ENCODE measurements around the gene BCO1.

DNA sequence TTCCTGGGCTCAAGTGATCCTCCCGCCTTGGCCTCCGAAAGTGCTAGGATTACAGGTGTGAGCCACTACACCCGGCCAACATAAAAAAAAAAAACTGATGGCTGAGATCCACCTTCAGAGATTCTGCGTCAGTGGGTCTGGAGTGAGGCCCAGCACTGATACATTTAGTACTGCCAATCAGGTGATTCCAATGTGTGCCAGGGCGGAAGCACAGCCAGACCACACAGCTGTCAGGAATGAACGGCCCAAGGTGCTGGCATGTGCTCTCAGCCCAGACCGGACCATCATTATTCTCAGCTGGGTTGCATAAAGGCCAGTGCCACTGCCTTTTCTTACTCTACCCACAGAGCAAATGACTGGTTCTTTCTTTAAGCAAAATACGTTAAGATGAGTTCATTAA is 1.2 kb upstream of the BCO1 start:
- TF ChIP-seq, protein P1, sequence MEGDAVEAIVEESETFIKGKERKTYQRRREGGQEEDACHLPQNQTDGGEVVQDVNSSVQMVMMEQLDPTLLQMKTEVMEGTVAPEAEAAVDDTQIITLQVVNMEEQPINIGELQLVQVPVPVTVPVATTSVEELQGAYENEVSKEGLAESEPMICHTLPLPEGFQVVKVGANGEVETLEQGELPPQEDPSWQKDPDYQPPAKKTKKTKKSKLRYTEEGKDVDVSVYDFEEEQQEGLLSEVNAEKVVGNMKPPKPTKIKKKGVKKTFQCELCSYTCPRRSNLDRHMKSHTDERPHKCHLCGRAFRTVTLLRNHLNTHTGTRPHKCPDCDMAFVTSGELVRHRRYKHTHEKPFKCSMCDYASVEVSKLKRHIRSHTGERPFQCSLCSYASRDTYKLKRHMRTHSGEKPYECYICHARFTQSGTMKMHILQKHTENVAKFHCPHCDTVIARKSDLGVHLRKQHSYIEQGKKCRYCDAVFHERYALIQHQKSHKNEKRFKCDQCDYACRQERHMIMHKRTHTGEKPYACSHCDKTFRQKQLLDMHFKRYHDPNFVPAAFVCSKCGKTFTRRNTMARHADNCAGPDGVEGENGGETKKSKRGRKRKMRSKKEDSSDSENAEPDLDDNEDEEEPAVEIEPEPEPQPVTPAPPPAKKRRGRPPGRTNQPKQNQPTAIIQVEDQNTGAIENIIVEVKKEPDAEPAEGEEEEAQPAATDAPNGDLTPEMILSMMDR (IDR thresholded peaks at IDR 0.05), result no peak
- TF ChIP-seq POLR2A (IDR thresholded peaks at IDR 0.05), result no peak

All from testis (tissue), 2 donors.